NCI-H187 treated with DMSO at 0.1 percent for 48 hours (cell line): ENCODE data around the gene ST6GALNAC4.

Experiments used
- DNase-seq: peaks from one replicate; lab custom pipeline; 2025; lab: John Stamatoyannopoulos, UW

ST6GALNAC4 gene

GRCh38 chr9:127946728-127947127, 29.9 kb upstream of the ST6GALNAC4 start:
- DNase-seq: no peak

- no peak for DNase-seq
Observed at GRCh38 chr9:127945942-127946341, 29.1 kb upstream of the ST6GALNAC4 start.

- DNase-seq: no peak
Observed at GRCh38 chr9:127945338-127945737, 28.5 kb upstream of the ST6GALNAC4 start.

GRCh38 chr9:127944586-127945218, 27.9 kb upstream of the ST6GALNAC4 start:
- no peak for DNase-seq

GRCh38 chr9:127943731-127944144, 26.9 kb upstream of the ST6GALNAC4 start:
- DNase-seq: no peak

GRCh38 chr9:127943011-127943662, 26.3 kb upstream of the ST6GALNAC4 start:
- no peak for DNase-seq

GRCh38 chr9:127942216-127943010, 25.6 kb upstream of the ST6GALNAC4 start:
- DNase-seq: no peak

GRCh38 chr9:127941961-127942215, 25.0 kb upstream of the ST6GALNAC4 start:
- no peak for DNase-seq

- DNase-seq: no peak
Observed at GRCh38 chr9:127941062-127941960, 24.5 kb upstream of the ST6GALNAC4 start.

GRCh38 chr9:127940593-127940992, 23.8 kb upstream of the ST6GALNAC4 start:
- DNase-seq: no peak

GRCh38 chr9:127938298-127938690, 21.5 kb upstream of the ST6GALNAC4 start:
- DNase-seq: no peak

GRCh38 chr9:127937388-127938297, 20.8 kb upstream of the ST6GALNAC4 start, which contains the start of gene DPM2:
DPM2 (minus strand) TSS chr9:127937854; CDS start chr9:127937820, 34 bp downstream.
- DNase-seq: no peak

GRCh38 chr9:127937056-127937387, 20.2 kb upstream of the ST6GALNAC4 start:
- DNase-seq: no peak

- no peak for DNase-seq
Observed at GRCh38 chr9:127936347-127936852, 19.6 kb upstream of the ST6GALNAC4 start.

GRCh38 chr9:127935765-127936221, 19.0 kb upstream of the ST6GALNAC4 start:
- no peak for DNase-seq

- DNase-seq: no peak
Observed at GRCh38 chr9:127934986-127935385, 18.1 kb upstream of the ST6GALNAC4 start.

GRCh38 chr9:127934248-127934647, 17.4 kb upstream of the ST6GALNAC4 start:
- no peak for DNase-seq

GRCh38 chr9:127931092-127931881, 14.4 kb upstream of the ST6GALNAC4 start:
- DNase-seq: no peak

GRCh38 chr9:127930231-127931091, 13.6 kb upstream of the ST6GALNAC4 start, which contains the start of gene PIP5KL1:
PIP5KL1 (minus strand) TSS chr9:127930777; CDS start chr9:127930752, 25 bp downstream.
- DNase-seq: no peak
